ENCODE results near the gene SALL2.

DNA sequence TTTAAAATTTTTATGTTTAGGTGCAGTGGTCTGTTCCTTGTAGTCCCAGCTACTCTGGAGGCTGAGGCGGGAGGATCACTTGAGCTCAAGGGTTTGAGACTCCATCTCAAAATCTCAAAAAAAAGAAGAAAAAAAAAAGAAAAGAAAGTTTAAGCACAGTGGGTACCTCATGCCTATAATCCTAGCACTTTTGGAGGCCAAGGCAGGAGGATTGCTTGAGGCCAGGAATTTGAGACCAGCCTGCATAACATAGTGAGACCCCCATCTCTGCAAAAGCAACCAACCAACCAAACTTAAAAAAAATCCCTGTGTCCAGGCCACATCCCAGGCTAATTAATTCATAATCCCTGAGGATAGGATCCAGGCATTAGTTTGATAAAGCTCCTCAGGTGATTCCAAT, 3.4 kb upstream of the SALL2 start:
- TF ChIP-seq POLR2A (IDR thresholded peaks at IDR 0.05) = no peak
- TF ChIP-seq, protein P1, sequence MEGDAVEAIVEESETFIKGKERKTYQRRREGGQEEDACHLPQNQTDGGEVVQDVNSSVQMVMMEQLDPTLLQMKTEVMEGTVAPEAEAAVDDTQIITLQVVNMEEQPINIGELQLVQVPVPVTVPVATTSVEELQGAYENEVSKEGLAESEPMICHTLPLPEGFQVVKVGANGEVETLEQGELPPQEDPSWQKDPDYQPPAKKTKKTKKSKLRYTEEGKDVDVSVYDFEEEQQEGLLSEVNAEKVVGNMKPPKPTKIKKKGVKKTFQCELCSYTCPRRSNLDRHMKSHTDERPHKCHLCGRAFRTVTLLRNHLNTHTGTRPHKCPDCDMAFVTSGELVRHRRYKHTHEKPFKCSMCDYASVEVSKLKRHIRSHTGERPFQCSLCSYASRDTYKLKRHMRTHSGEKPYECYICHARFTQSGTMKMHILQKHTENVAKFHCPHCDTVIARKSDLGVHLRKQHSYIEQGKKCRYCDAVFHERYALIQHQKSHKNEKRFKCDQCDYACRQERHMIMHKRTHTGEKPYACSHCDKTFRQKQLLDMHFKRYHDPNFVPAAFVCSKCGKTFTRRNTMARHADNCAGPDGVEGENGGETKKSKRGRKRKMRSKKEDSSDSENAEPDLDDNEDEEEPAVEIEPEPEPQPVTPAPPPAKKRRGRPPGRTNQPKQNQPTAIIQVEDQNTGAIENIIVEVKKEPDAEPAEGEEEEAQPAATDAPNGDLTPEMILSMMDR (IDR thresholded peaks at IDR 0.05) = no peak

Data from gastroesophageal sphincter (tissue), 3 donors.